ENCODE results near the gene ZNF133.

The ZNF133 gene

GRCh38 chr20:18279242-18279641, 9.1 kb upstream of the ZNF133 start:
- Histone ChIP-seq H2AFZ (ENCODE audit: low read depth, low read length) (no peak overlapping the region), H3K4me1 (ENCODE audit: low read length) (peaks cover 17% of the 10 kb centered on the region), H3K4me2 (ENCODE audit: low read length) (no peak overlapping the region), H4K20me1 (ENCODE audit: insufficient read depth, low read length) (no peaks in the 10 kb centered on the region), H3K36me3 (replicated peaks; ENCODE audit: low read depth, low read length) (no peaks in the 10 kb centered on the region), H3K27ac (ENCODE audit: low read length) (no peak overlapping the region), H3K4me3 (ENCODE audit: low read length) (no peak overlapping the region), H3K79me2 (ENCODE audit: low read length) (no peaks in the 10 kb centered on the region), H3K9me3 (ENCODE audit: insufficient read depth, low read length) (no peaks in the 10 kb centered on the region; the same call in 1 of the 2 replicates), H3K9ac (ENCODE audit: low read length) (no peak overlapping the region), H3K27me3 (ENCODE audit: low read depth, low read length) (peaks cover 40% of the 10 kb centered on the region)
- no peak for TF ChIP-seq EZH2phosphoT487 (IDR thresholded peaks at IDR 0.05; ENCODE audit: low read depth)
- TF ChIP-seq, protein P1, sequence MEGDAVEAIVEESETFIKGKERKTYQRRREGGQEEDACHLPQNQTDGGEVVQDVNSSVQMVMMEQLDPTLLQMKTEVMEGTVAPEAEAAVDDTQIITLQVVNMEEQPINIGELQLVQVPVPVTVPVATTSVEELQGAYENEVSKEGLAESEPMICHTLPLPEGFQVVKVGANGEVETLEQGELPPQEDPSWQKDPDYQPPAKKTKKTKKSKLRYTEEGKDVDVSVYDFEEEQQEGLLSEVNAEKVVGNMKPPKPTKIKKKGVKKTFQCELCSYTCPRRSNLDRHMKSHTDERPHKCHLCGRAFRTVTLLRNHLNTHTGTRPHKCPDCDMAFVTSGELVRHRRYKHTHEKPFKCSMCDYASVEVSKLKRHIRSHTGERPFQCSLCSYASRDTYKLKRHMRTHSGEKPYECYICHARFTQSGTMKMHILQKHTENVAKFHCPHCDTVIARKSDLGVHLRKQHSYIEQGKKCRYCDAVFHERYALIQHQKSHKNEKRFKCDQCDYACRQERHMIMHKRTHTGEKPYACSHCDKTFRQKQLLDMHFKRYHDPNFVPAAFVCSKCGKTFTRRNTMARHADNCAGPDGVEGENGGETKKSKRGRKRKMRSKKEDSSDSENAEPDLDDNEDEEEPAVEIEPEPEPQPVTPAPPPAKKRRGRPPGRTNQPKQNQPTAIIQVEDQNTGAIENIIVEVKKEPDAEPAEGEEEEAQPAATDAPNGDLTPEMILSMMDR (IDR thresholded peaks at IDR 0.05; ENCODE audit: low read depth, low read length) = no peak

DNA sequence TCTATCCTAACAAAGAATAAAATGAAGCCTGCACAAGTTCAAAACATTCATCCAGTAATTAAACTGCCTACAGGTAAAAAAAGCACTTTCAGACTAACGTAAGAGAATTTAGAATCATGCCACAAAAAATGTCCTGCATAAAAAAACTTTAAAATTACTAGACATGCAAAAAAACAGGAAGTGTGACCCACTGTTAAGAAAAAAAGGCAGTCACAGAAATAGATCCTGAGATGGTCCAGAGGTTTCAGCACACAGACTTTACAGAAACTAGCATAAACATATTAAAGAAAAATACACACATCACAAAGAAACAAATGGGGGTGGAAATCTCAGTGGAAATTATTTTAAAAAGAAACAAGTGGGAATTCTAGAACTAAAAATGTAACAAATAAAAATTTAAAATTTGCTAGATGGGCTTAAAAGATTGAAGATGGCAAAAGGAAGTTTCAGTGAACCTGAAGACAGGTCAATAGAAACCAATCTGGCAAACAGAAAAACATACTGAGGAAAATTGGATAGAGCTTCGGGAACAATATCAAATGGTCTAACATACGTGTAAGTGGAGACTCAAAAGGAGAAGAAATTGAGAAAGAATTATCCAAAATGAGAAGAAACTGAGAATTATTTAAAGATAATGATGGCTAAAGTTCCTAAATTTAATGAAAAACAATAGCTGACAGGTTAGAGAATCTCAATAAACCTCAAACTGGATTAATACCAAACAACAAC, 3.4 kb upstream of the ZNF133 start:
- peaks cover 16% of the 10 kb centered on the region for H3K9me3 ChIP-seq (ENCODE audit: insufficient read depth, low read length)
- no peak overlapping the region for H3K4me3 ChIP-seq (ENCODE audit: low read length)
- H4K20me1 ChIP-seq (ENCODE audit: insufficient read depth, low read length) = no peaks in the 10 kb centered on the region
- peaks cover 15% of the 10 kb centered on the region for H3K79me2 ChIP-seq (ENCODE audit: low read length)
- H3K36me3 ChIP-seq (replicated peaks; ENCODE audit: low read depth, low read length) = no peaks in the 10 kb centered on the region
- TF ChIP-seq, protein P1 (IDR thresholded peaks at IDR 0.05; ENCODE audit: low read depth, low read length) = no peak
- TF ChIP-seq EZH2phosphoT487 (IDR thresholded peaks at IDR 0.05; ENCODE audit: low read depth) = no peak
- no peak overlapping the region for H3K27ac ChIP-seq (ENCODE audit: low read length)
- no peak overlapping the region for H3K4me2 ChIP-seq (ENCODE audit: low read length)
- H2AFZ ChIP-seq (ENCODE audit: low read depth, low read length) = no peak overlapping the region
- no peak overlapping the region for H3K9ac ChIP-seq (ENCODE audit: low read length)
- H3K4me1 ChIP-seq (ENCODE audit: low read length) = peaks cover 24% of the 10 kb centered on the region
- H3K27me3 ChIP-seq (ENCODE audit: low read depth, low read length) = peaks cover 18% of the 10 kb centered on the region

- TF ChIP-seq, protein P1 (IDR thresholded peaks at IDR 0.05; ENCODE audit: low read depth, low read length) = no peak
- TF ChIP-seq EZH2phosphoT487 (IDR thresholded peaks at IDR 0.05; ENCODE audit: low read depth) = no peak
- H3K4me1 ChIP-seq (ENCODE audit: low read length) = peaks cover 13% of the 10 kb centered on the region
- peak overlapping the region; percentile 86 for H3K4me3 ChIP-seq (ENCODE audit: low read length)
- peaks cover 7% of the 10 kb centered on the region for H3K36me3 ChIP-seq (replicated peaks; ENCODE audit: low read depth, low read length)
- peak overlapping the region; percentile 88 for H3K4me2 ChIP-seq (ENCODE audit: low read length)
- peaks cover 18% of the 10 kb centered on the region for H3K79me2 ChIP-seq (ENCODE audit: low read length)
- H3K27ac ChIP-seq (ENCODE audit: low read length) = no peak overlapping the region
- H3K9ac ChIP-seq (ENCODE audit: low read length) = peak overlapping the region; percentile 83
- H4K20me1 ChIP-seq (ENCODE audit: insufficient read depth, low read length) = no peaks in the 10 kb centered on the region
- peak overlapping the region; percentile 85 for H2AFZ ChIP-seq (ENCODE audit: low read depth, low read length)
- peaks cover 16% of the 10 kb centered on the region for H3K9me3 ChIP-seq (ENCODE audit: insufficient read depth, low read length)
- peaks cover 6% of the 10 kb centered on the region for H3K27me3 ChIP-seq (ENCODE audit: low read depth, low read length)
These were observed 797 bp upstream of the ZNF133 start for GRCh38 chr20:18287546-18287914.

GRCh38 chr20:18288749-18289267, 481 bp downstream of the ZNF133 start:
- H3K27ac ChIP-seq (ENCODE audit: low read length) = peak overlapping the region; percentile 68
- H3K27me3 ChIP-seq (ENCODE audit: low read depth, low read length) = no peaks in the 10 kb centered on the region
- peak overlapping the region; percentile 86 for H3K4me3 ChIP-seq (ENCODE audit: low read length)
- H4K20me1 ChIP-seq (ENCODE audit: insufficient read depth, low read length) = no peaks in the 10 kb centered on the region; the same call in 1 of the 2 replicates
- peak overlapping the region; percentile 83 for H3K9ac ChIP-seq (ENCODE audit: low read length)
- peaks cover 21% of the 10 kb centered on the region for H3K79me2 ChIP-seq (ENCODE audit: low read length)
- H3K4me1 ChIP-seq (ENCODE audit: low read length) = peaks cover 13% of the 10 kb centered on the region
- peaks cover 16% of the 10 kb centered on the region for H3K9me3 ChIP-seq (ENCODE audit: insufficient read depth, low read length)
- peaks cover 12% of the 10 kb centered on the region for H3K36me3 ChIP-seq (replicated peaks; ENCODE audit: low read depth, low read length)
- H2AFZ ChIP-seq (ENCODE audit: low read depth, low read length) = peak overlapping the region; percentile 98
- H3K4me2 ChIP-seq (ENCODE audit: low read length) = peak overlapping the region; percentile 97
- TF ChIP-seq, protein P1 (IDR thresholded peaks at IDR 0.05; ENCODE audit: low read depth, low read length) = 0 out of 2 replicates have a peak, but pooled peaks have one; percentile 5
- no peak for TF ChIP-seq EZH2phosphoT487 (IDR thresholded peaks at IDR 0.05; ENCODE audit: low read depth)
